Body of pancreas (tissue), 4 donors: Measurements from ENCODE around the gene PGD.
A peak's percentile ranks its signal among the peaks of the same experiment; 100 is the strongest.

Source experiments
- CTCF ChIP-seq, 7 experiments: fragments of 450-650 bp in 4 of 7; fragments of 200-600 bp in 3 of 7; sonication (generic) in 3 of 7; IDR thresholded peaks; one replicate each; pipeline ENCODE4 v1.5.1; 2016 to 2019; ENCODE audit warnings: antibody characterized with exemption in 7 of 7
- POLR2A ChIP-seq, 3 donors: fragments of 450-650 bp; IDR thresholded peaks; one replicate each; pipeline ENCODE4 v1.6.1; 2016; ENCODE audit warnings: antibody characterized with exemption in 3 of 3, mild to moderate bottlenecking in 2 of 3

- TF ChIP-seq CTCF (IDR thresholded peaks at IDR 0.05) (peak; percentile 93 to 99 (median 95)), POLR2A (IDR thresholded peaks at IDR 0.05) (peak in 2 of 3 donors; percentile 54 to 63)
Observed at GRCh38 chr1:10430216-10431069, 31.6 kb downstream of the PGD start, which contains the start of gene CENPS.
